T-cell (primary cell): ENCODE measurements around the gene SVBP. TPM values are rescaled to one million over a fixed set of nuclear protein-coding genes. Genes with fewer than 3 reads are reported as not detected.
A peak's percentile ranks its signal among the peaks of the same experiment; 100 is the strongest.
"Not testable (repeated sequence)": the region's sequence is repeated elsewhere in the genome, so short reads cannot be mapped to it uniquely, and the experiment has no call there.

Source experiments
- ATAC-seq, 4 experiments: fragments of 200-7000 bp in 3 of 4; fragments of 150-1000 bp in 1 of 4; cut with Tn5 transposase; replicated peaks in 1 of 4; 1 replicate in 3 of 4; 2 replicates in 1 of 4; pipeline ENCODE4 v1.10.0; 2021; ENCODE audit warnings: moderate library complexity in 3 of 4, mild to moderate bottlenecking in 2 of 4, moderate number of reproducible peaks in 1 of 4
- CTCF ChIA-PET, 2 donors: fragments of 300-600 bp; sonication (Branson Sonifier 250); formaldehyde crosslinking; loops; one replicate each; lab custom pipeline; 2022; ENCODE audit warnings: antibody characterized with exemption in 2 of 2; lab: Charles Lee
- POLR2A ChIA-PET, 2 donors: fragments of 300-600 bp; sonication (Branson Sonifier 250); formaldehyde crosslinking; loops; one replicate each; lab custom pipeline; 2022; ENCODE audit warnings: antibody characterized with exemption in 2 of 2; lab: Charles Lee
- DNase-seq, 35 experiments: peaks; one replicate each; pipeline versions ENCODE4 v3.0.0 to v3.0.0-alpha.2; 2013 to 2023
- H3K27ac ChIP-seq: one replicate; pipeline ENCODE4 v1.5.1; 2013; ENCODE audit warnings: low read length
- H3K27me3 ChIP-seq, 2 experiments: replicated peaks in 1 of 2; 1 replicate in 1 of 2; 2 replicates in 1 of 2; pipeline versions ENCODE4 v1.6.1 to v1.7.0; 2013; ENCODE audit warnings: low read length in 1 of 2, mixed read lengths in 1 of 2; ENCODE audit not compliant: control insufficient read depth in 2 of 2, insufficient read depth in 2 of 2; ENCODE audit errors: extremely low read depth in 1 of 2
- H3K36me3 ChIP-seq, 2 donors: 1 replicate in 1 of 2; 2 replicates in 1 of 2; pipeline versions ENCODE4 v1.6.1 to v1.7.0; 2013; ENCODE audit warnings: low read length in 1 of 2; ENCODE audit not compliant: control insufficient read depth in 2 of 2, insufficient read depth in 1 of 2; ENCODE audit errors: extremely low read depth in 1 of 2
- H3K4me1 ChIP-seq, 2 experiments: 1 replicate in 1 of 2; 2 replicates in 1 of 2; pipeline versions ENCODE4 v1.6.1 to v1.7.0; 2013; ENCODE audit warnings: low read length in 2 of 2, mixed read lengths in 1 of 2; ENCODE audit not compliant: insufficient read depth in 2 of 2, control insufficient read depth in 1 of 2; ENCODE audit errors: extremely low read depth in 1 of 2
- H3K4me3 ChIP-seq, 2 donors: 1 replicate in 1 of 2; 2 replicates in 1 of 2; pipeline versions ENCODE4 v1.5.1 to v1.7.0; 2013; ENCODE audit warnings: mild to moderate bottlenecking in 2 of 2, low read length in 1 of 2, moderate library complexity in 1 of 2; ENCODE audit not compliant: control insufficient read depth in 1 of 2; ENCODE audit errors: extremely low read depth in 1 of 2
- H3K9me3 ChIP-seq: 2 replicates; pipeline ENCODE4 v1.7.0; 2013
- H3K27ac Mint-ChIP-seq, 2 donors: one replicate each; pipeline ENCODE4 v1.8.0; 2020 to 2021; ENCODE audit warnings: mild to moderate bottlenecking in 2 of 2, mixed read lengths in 2 of 2
- H3K27me3 Mint-ChIP-seq, 2 donors: one replicate each; pipeline ENCODE4 v1.8.0; 2021 to 2022; ENCODE audit warnings: mixed read lengths in 2 of 2
- H3K36me3 Mint-ChIP-seq: one replicate; pipeline ENCODE4 v1.8.0; 2021; ENCODE audit warnings: mixed read lengths
- H3K4me1 Mint-ChIP-seq, 3 donors: one replicate each; pipeline ENCODE4 v1.8.0; 2020 to 2022; ENCODE audit warnings: mixed read lengths in 3 of 3, mild to moderate bottlenecking in 1 of 3
- H3K4me3 Mint-ChIP-seq, 3 donors: one replicate each; pipeline ENCODE4 v1.8.0; 2020 to 2022; ENCODE audit warnings: mild to moderate bottlenecking in 3 of 3, mixed read lengths in 3 of 3, moderate library complexity in 3 of 3
- H3K9me3 Mint-ChIP-seq, 3 donors: one replicate each; pipeline ENCODE4 v1.8.0; 2020 to 2022; ENCODE audit warnings: mixed read lengths in 3 of 3
- WGBS: methylation state at CpG from one replicate; pipeline ENCODE4 v1.1.5; 2013; ENCODE audit warnings: missing lambda C conversion rate; ENCODE audit not compliant: insufficient coverage; 5-methylcytosine and 5-hydroxymethylcytosine counted together
- total RNA-seq, 35 experiments: library from RNA in 6 of 35; stranded (reverse) in 6 of 35; fragments of 120-200 nt in 1 of 35; gene quantifications; one replicate each; pipeline versions ENCODE4 v1.2.1 to v1.2.4 and lab custom pipeline; 2013 to 2026

The SVBP gene
- total RNA-seq: 10 to 100 TPM; 15.8 to 19.7 (median 18.7) TPM
- total RNA-seq (2013): 29.2 TPM
- 3.2 to 17.1 (median 11.2) reads per million in 29 experiments for total RNA-seq (lab: John Stamatoyannopoulos, UW)

DNA sequence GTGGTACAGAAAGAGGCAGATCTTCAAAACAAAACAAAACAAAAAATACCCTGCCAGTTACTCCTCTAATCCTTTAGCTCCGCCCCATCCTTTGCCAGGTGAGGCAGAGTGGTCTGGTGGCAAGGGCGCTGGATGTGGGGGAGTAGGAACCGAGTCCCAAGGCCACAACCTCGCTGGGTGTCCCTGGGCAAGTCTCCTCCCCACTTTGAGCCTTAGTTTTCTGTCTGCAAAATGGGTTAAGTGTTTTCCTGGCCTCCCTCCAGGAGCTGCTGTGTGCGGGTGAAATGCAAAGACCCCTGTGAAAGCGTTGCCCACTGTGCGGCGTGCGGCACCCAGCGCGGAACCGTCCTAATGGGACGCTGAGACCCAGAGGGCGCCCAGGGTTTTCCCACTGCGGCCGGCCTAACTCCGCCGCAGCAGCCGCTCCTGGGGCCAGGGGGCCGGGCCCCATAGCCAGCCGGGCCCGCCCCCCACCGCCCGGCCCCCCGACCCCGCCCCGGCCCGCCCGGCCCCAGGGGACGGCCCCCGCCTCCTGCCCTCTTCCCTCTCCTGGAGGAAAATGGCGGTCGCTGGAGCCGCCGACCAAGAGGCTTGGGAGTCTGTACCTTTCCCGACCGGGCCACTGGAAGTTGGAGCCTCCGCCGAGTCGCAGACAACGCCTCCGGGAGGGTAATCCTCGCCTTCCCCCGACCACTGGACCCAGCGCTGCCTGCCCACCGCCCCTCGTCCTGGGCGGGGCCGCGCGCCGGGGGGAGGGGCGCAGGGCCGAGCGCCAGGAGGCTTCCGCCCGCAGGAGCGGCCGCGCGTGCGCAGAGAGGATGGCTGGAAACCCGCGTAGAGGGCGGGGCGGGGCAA is at the start of gene SVBP, which contains the start of gene ERMAP:
Gene SVBP (minus strand): TSS at position 813 of the 855 bp plus-strand sequence. CDS start 853 bp downstream, outside the sequence.
Gene ERMAP (plus strand): TSS at position 538 of the 855 bp plus-strand sequence. CDS start 13,327 bp downstream, outside the sequence.
- Histone ChIP-seq H3K4me3 (peak within 1 kb of the TSS; percentile 66 to 82), H3K36me3 (no peaks in the 10 kb centered on the region), H3K27me3 (no peaks in the 10 kb centered on the region), H3K4me1 (peaks cover 10 to 13% of the 10 kb centered on the region in 2 experiments), H3K9me3 (no peaks in the 10 kb centered on the region), H3K27ac (peak within 1 kb of the TSS; percentile 81)
- no peaks in the 10 kb centered on the region for H3K9me3 Mint-ChIP-seq
- H3K4me1 Mint-ChIP-seq: peaks cover 20 to 39% (median 20%) of the 10 kb centered on the region in 3 donors
- no peaks in the 10 kb centered on the region for H3K27me3 Mint-ChIP-seq
- peak within 1 kb of the TSS; percentile 78 to 84 (median 83) for H3K4me3 Mint-ChIP-seq
- POLR2A ChIA-PET: interaction anchor here (0.6 to 1.7 kb wide), 3 partner anchors 30 to 50 kb away, joined by 3 to 4 read pairs (median 4); partner anchors contain the start of genes C1orf50 (in 1 of the 2), P3H1 (in 1 of the 2) and ZNF691 (in 1 of the 2)
- 0% methylated on average over 33 of the region's 66 CpGs for WGBS
- H3K36me3 Mint-ChIP-seq: no peaks in the 10 kb centered on the region
- peak; percentile 80 to 96 (median 90) for DNase-seq
- peak within 1 kb of the TSS; percentile 90 to 93 for H3K27ac Mint-ChIP-seq
- ATAC-seq: peak; percentile 87 to 91 (median 88)
- CTCF ChIA-PET: interaction anchor here (0.6 to 4.0 kb wide), 5 partner anchors 9 to 142 kb away, joined by 3 to 16 read pairs (median 4); partner anchors contain the start of genes C1orf50 (in 1 of the 2), P3H1 (in 1 of the 2) and ZNF691 (in 1 of the 2)

DNA sequence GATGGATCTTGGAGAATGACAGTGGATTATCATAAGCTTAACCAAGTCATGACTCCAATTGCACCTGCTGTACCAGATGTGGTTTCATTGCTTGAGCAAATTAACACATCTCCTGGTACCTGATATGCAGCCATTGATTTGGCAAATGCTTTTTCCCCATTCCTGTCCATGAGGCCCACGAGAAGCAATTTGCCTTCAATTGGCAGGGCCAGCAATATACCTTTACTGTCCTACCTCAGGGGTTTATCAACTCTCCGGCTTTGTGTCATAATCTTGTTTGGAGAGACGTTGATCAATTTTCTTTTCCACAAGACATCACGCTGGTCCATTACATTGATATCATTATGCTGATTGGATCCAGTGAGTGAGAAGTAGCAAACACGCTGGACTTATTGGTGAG is 49.4 kb upstream of the SVBP start:
- Histone ChIP-seq H3K4me3 (no peak overlapping the region), H3K9me3 (no peaks in the 10 kb centered on the region), H3K36me3 (no peaks in the 10 kb centered on the region), H3K27ac (no peak overlapping the region), H3K27me3 (peaks cover 0 to 4% of the 10 kb centered on the region in 2 experiments), H3K4me1 (no peaks in the 10 kb centered on the region)
- no peak for ATAC-seq
- Mint-ChIP-seq H3K27me3 (peaks cover 7% of the 10 kb centered on the region in 2 donors), H3K4me1 (peaks cover 3 to 6% (median 3%) of the 10 kb centered on the region in 3 donors), H3K36me3 (no peaks in the 10 kb centered on the region), H3K4me3 (no peak overlapping the region), H3K27ac (no peak overlapping the region), H3K9me3 (peaks cover 0 to 8% (median 0%) of the 10 kb centered on the region in 3 donors)
- no CpG with 5 or more reads among the region's 5 CpGs for WGBS
- no peak for DNase-seq
- ChIA-PET POLR2A (no interaction called here), CTCF (no interaction called here)

DNA sequence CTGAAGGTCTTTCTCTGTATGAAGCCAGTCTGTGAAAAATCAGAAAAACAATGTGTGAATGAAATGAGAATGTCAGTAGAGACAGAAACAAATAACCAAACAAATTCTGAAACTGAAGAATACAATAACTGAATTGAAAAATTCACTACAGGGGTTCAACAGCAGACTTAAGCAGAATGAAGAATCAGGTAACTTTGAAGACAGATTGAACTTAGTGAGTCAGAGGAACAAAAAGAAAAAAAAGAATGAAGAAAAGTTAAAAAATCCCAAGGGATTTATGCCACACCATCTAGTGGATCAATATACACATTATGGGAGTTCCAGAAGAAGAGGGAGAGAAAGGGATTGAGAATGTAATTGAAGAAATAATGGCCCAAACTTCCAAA is 43.8 kb upstream of the SVBP start:
- Histone ChIP-seq H3K9me3 (no peaks in the 10 kb centered on the region), H3K4me3 (no peak overlapping the region), H3K27ac (no peak overlapping the region), H3K27me3 (peaks cover 0 to 19% of the 10 kb centered on the region in 2 experiments), H3K36me3 (no peaks in the 10 kb centered on the region), H3K4me1 (no peaks in the 10 kb centered on the region)
- Mint-ChIP-seq H3K27ac (no peak overlapping the region), H3K36me3 (peaks cover 13% of the 10 kb centered on the region), H3K4me3 (no peak overlapping the region), H3K27me3 (peaks cover 25 to 26% of the 10 kb centered on the region in 2 donors), H3K9me3 (peaks cover 0 to 15% (median 12%) of the 10 kb centered on the region in 3 donors), H3K4me1 (no peaks in the 10 kb centered on the region)
- ChIA-PET CTCF (no interaction called here), POLR2A (no interaction called here)
- DNase-seq: no peak
- no peak for ATAC-seq

DNA sequence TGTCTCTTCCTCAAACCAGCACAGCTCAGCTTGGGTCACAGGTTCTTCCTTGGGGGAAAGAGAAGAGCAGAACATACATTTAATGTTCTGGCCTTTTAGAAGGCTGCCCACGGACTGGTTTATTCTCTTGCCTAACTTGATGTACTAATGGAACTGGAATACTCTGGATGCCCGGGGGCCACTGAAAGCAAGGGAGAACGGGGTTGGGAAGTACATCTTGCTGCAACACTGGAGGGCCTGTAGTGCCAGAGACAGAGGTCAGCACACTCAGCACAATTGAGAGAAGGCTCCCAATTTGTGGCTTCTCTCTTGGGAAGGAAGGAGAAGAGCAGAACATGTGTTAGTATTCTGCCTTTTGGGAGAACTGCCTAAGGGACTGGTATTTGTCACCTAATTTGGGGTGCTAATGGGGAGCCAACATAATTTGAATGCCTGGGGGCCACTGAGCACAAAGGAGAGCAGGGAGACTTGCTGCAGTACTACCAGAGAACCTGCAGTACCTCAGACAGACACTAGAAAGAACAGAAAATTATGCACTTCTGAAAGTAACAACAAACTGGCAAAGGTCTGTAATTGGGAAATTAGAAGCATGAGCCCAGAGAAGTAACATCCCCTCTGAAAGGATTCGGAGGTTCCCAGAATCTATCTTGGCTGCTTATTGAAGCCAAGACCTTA is 43.3 kb upstream of the SVBP start:
- H3K27ac ChIP-seq: no peak overlapping the region
- Mint-ChIP-seq H3K27me3 (peaks cover 25 to 26% of the 10 kb centered on the region in 2 donors), H3K9me3 (peaks cover 0 to 15% (median 12%) of the 10 kb centered on the region in 3 donors), H3K4me1 (no peaks in the 10 kb centered on the region), H3K27ac (no peak overlapping the region), H3K36me3 (peaks cover 13% of the 10 kb centered on the region), H3K4me3 (no peak overlapping the region)
- no peak for ATAC-seq
- DNase-seq: no peak
- H3K4me3 ChIP-seq: no peak overlapping the region
- peaks cover 0 to 19% of the 10 kb centered on the region in 2 experiments for H3K27me3 ChIP-seq
- H3K9me3 ChIP-seq: no peaks in the 10 kb centered on the region
- ChIA-PET POLR2A (no interaction called here), CTCF (no interaction called here)
- 97% methylated on average over 4 of the region's 4 CpGs for WGBS
- H3K36me3 ChIP-seq: no peaks in the 10 kb centered on the region
- H3K4me1 ChIP-seq: no peaks in the 10 kb centered on the region

GRCh38 chr1:42859366-42859765 is 42.2 kb upstream of the SVBP start:
- H3K4me1 Mint-ChIP-seq, H3K36me3 ChIP-seq, POLR2A ChIA-PET, H3K4me1 ChIP-seq, H3K4me3 Mint-ChIP-seq, H3K4me3 ChIP-seq, H3K9me3 ChIP-seq, H3K27ac ChIP-seq, H3K27ac Mint-ChIP-seq, DNase-seq, ATAC-seq: not testable (repeated sequence)
- Mint-ChIP-seq H3K9me3 (peaks cover 0 to 15% (median 12%) of the 10 kb centered on the region in 3 donors), H3K36me3 (peaks cover 13% of the 10 kb centered on the region), H3K27me3 (peaks cover 25 to 26% of the 10 kb centered on the region in 2 donors)
- CTCF ChIA-PET: interaction anchor here in 1 of 2 donors (0.6 kb wide), 1 partner anchor 242 kb away, joined by 5 read pairs; no protein-coding TSS in a partner anchor
- peaks cover 0 to 19% of the 10 kb centered on the region in 2 experiments for H3K27me3 ChIP-seq
- whole genome bisulfite sequencing: 87% methylated on average over 5 of the region's 5 CpGs

DNA sequence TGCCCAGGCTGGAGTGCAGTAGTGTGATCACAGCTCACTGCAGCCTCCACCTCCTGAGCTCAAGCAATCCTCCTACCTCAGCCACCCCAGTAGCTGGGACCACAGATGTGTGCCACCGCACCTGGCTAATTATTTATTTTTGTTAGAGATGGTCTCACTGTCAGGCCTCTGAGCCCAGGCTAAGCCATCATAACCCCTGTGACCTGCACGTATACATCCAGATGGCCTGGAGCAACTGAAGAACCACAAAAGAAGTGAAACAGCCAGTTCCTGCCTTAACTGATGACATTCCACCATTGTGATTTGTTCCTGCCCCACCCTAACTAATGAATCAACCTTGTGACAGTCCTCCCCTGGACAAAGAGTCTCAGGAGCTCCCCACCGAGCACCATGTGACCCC is 39.4 kb upstream of the SVBP start:
- 91% methylated on average over 1 of the region's 3 CpGs for WGBS
- CTCF ChIA-PET, POLR2A ChIA-PET, H3K4me1 ChIP-seq, H3K27ac ChIP-seq, H3K4me3 Mint-ChIP-seq, ATAC-seq, H3K4me1 Mint-ChIP-seq, DNase-seq, H3K27ac Mint-ChIP-seq, H3K4me3 ChIP-seq, H3K9me3 ChIP-seq, H3K36me3 ChIP-seq: not testable (repeated sequence)
- H3K27me3 Mint-ChIP-seq: peaks cover 19 to 23% of the 10 kb centered on the region in 2 donors
- H3K9me3 Mint-ChIP-seq: peaks cover 0 to 12% (median 7%) of the 10 kb centered on the region in 3 donors
- H3K36me3 Mint-ChIP-seq: peaks cover 20% of the 10 kb centered on the region
- H3K27me3 ChIP-seq: peaks cover 0 to 14% of the 10 kb centered on the region in 2 experiments
